HepG2 (cell line): Measurements from ENCODE around the gene SLC25A45. TPM values are rescaled to one million over a fixed set of nuclear protein-coding genes. Genes with fewer than 3 reads are reported as not detected.

Experiments
- ARNT2 ChIP-seq: sonication (generic); formaldehyde crosslinking; IDR thresholded peaks from 2 replicates; pipeline ENCODE4 v1.8.0; 2022; ENCODE audit warnings: mild to moderate bottlenecking, low read depth, missing genetic modification reagents, moderate library complexity
- DPF2 ChIP-seq: sonication (generic); formaldehyde crosslinking; IDR thresholded peaks from 2 replicates; pipeline ENCODE4 v1.4.0; 2020; ENCODE audit warnings: mild to moderate bottlenecking, low read depth, missing genetic modification reagents, borderline replicate concordance
- EHMT2 ChIP-seq: fragments of 200-600 bp; sonication (generic); IDR thresholded peaks from 2 replicates; pipeline ENCODE4 v1.7.0; 2017; ENCODE audit warnings: antibody characterized with exemption, low read depth, low read length, borderline replicate concordance
- ELK4 ChIP-seq: sonication (generic); formaldehyde crosslinking; IDR thresholded peaks from 2 replicates; pipeline ENCODE4 v1.9.0; 2021; ENCODE audit warnings: missing genetic modification reagents, borderline replicate concordance
- HDAC2 ChIP-seq: sonication (generic); formaldehyde crosslinking; IDR thresholded peaks from 2 replicates; pipeline ENCODE4 v1.4.0; 2020; ENCODE audit warnings: missing genetic modification reagents
- HOXD1 ChIP-seq: sonication (generic); formaldehyde crosslinking; IDR thresholded peaks from 2 replicates; pipeline ENCODE4 v1.5.0; 2020; ENCODE audit warnings: missing genetic modification reagents
- NFATC3 ChIP-seq: sonication (generic); formaldehyde crosslinking; IDR thresholded peaks from 2 replicates; pipeline ENCODE4 v1.5.1; 2020; ENCODE audit warnings: mild to moderate bottlenecking, missing genetic modification reagents
- NFKBIZ ChIP-seq: IDR thresholded peaks from 2 replicates; pipeline ENCODE4 v1.6.1; 2018; ENCODE audit warnings: missing genetic modification reagents, missing compliant biosample characterization
- NFYB ChIP-seq: sonication (generic); formaldehyde crosslinking; IDR thresholded peaks from 2 replicates; pipeline ENCODE4 v1.4.0; 2020; ENCODE audit warnings: missing genetic modification reagents
- SAFB2 ChIP-seq: sonication (generic); formaldehyde crosslinking; IDR thresholded peaks from 2 replicates; pipeline ENCODE4 v1.5.1; 2020; ENCODE audit warnings: missing genetic modification reagents, low read depth, mild to moderate bottlenecking, borderline replicate concordance
- SNAPC2 ChIP-seq: sonication (generic); formaldehyde crosslinking; IDR thresholded peaks from 2 replicates; pipeline ENCODE4 v1.8.1; 2022; ENCODE audit warnings: mild to moderate bottlenecking, missing genetic modification reagents
- SOX13 ChIP-seq, 3 experiments: fragments of 450-650 bp in 1 of 3; sonication (generic) in 1 of 3; formaldehyde crosslinking in 1 of 3; IDR thresholded peaks in 2 of 3; conservative IDR thresholded peaks in 1 of 3; 2 replicates each; pipeline versions ENCODE4 v1.5.0 to v1.6.1; 2016 to 2020; ENCODE audit warnings: antibody characterized with exemption in 1 of 3, mild to moderate bottlenecking in 1 of 3, missing compliant biosample characterization in 1 of 3, missing genetic modification reagents in 1 of 3, moderate library complexity in 1 of 3
- SRY ChIP-seq: sonication (generic); formaldehyde crosslinking; IDR thresholded peaks from 2 replicates; pipeline ENCODE4 v1.8.0; 2022; ENCODE audit warnings: mild to moderate bottlenecking, missing genetic modification reagents
- ZNF343 ChIP-seq: sonication (generic); formaldehyde crosslinking; IDR thresholded peaks from 2 replicates; pipeline ENCODE4 v1.4.0; 2020; ENCODE audit warnings: mild to moderate bottlenecking, missing genetic modification reagents
- ZNF501 ChIP-seq: sonication (generic); formaldehyde crosslinking; IDR thresholded peaks from 2 replicates; pipeline ENCODE4 v1.5.1; 2020; ENCODE audit warnings: mild to moderate bottlenecking, moderate library complexity, missing genetic modification reagents
- ZNF563 ChIP-seq: sonication (generic); formaldehyde crosslinking; IDR thresholded peaks from 2 replicates; pipeline ENCODE4 v1.8.0; 2022; ENCODE audit warnings: mild to moderate bottlenecking, moderate library complexity, missing genetic modification reagents
- ZNF75D ChIP-seq: sonication (generic); formaldehyde crosslinking; IDR thresholded peaks from 2 replicates; pipeline ENCODE4 v1.8.1; 2023; ENCODE audit warnings: missing genetic modification reagents, mild to moderate bottlenecking, borderline replicate concordance
- polyA plus RNA-seq, 8 experiments: library from polyadenylated mRNA; depleted of rRNA in 3 of 8; stranded (reverse) in 7 of 8; unstranded in 1 of 8; fragments of >200 nt; fragmentation: Illumina TruSeq in 4 of 8; extraction: Trizol in 4 of 8; gene quantifications; 2 replicates each; pipeline versions ENCODE4 v1.2.1 to v1.2.3, GENCODE V29; 2011 to 2016; ENCODE audit warnings: low read depth in 4 of 8, missing spikeins in 1 of 8, mixed read lengths in 1 of 8; ENCODE audit not compliant: insufficient read depth in 1 of 8
- total RNA-seq, 5 experiments: library from RNA; depleted of rRNA; stranded (reverse); fragments of >200 nt; fragmentation: Illumina TruSeq; extraction: Trizol; gene quantifications; 2 replicates each; pipeline ENCODE4 v1.2.3, GENCODE V29; 2016; ENCODE audit warnings: low read depth in 1 of 5
- TF ChIP-seq, protein P1 (sequence below): IDR thresholded peaks from 2 replicates; pipeline ENCODE4 v1.6.1; 2016
- TF ChIP-seq, protein P2 (sequence below): sonication (generic); formaldehyde crosslinking; IDR thresholded peaks from 2 replicates; pipeline ENCODE4 v1.8.0; 2022; ENCODE audit warnings: missing genetic modification reagents, low read depth, mild to moderate bottlenecking, borderline replicate concordance
- TF ChIP-seq, protein P3 (sequence below): sonication (generic); formaldehyde crosslinking; IDR thresholded peaks from 2 replicates; pipeline ENCODE4 v1.5.1; 2020; ENCODE audit warnings: mild to moderate bottlenecking, missing genetic modification reagents, moderate library complexity
- TF ChIP-seq, protein P4 (sequence below): sonication (generic); formaldehyde crosslinking; IDR thresholded peaks from 2 replicates; pipeline ENCODE4 v1.5.1; 2020; ENCODE audit warnings: missing genetic modification reagents, mild to moderate bottlenecking, borderline replicate concordance
- TF ChIP-seq, protein P5 (sequence below): sonication (generic); IDR thresholded peaks from 2 replicates; pipeline ENCODE4 v1.6.1; 2016; ENCODE audit warnings: low read depth, borderline replicate concordance

The SLC25A45 gene
- total and polyA plus RNA-seq, 2 of the 13 experiments (the other 11 are each of a cell fraction or from before 2014, with no cell fraction given), result 1.2 to 3.4 TPM

GRCh38 chr11:65382033-65382803, at the start of gene SLC25A45 (continued):
- TF ChIP-seq NFKBIZ (peak; percentile 91; the same call in 1 of the 2 replicates), ZNF563 (CRISPR knock-in tag) (peak; percentile 82), ARNT2 (CRISPR knock-in tag) (peak; percentile 96), SAFB2 (peak; percentile 79; the same call in 1 of the 2 replicates), DPF2 (CRISPR knock-in tag) (peak; percentile 83), NFYB (CRISPR knock-in tag) (no peak), NFATC3 (CRISPR knock-in tag) (0 out of 2 replicates have a peak, but pooled peaks have one; percentile 79), ZNF343 (peak; percentile 91), SNAPC2 (no peak; the same call in 1 of the 2 replicates), HDAC2 (CRISPR knock-in tag) (peak; percentile 89), SOX13 (IDR thresholded peaks at IDR 0.05) (peak; percentile 21; the same call in 1 of the 2 replicates), SOX13 (CRISPR knock-in tag; conservative IDR thresholded peaks at IDR 0.05 in 1 of 2, IDR thresholded peaks at IDR 0.05 in 1 of 2) (peak in 1 of 2 experiments; percentile 85; a peak in 2 of 4 replicates), ZNF501 (CRISPR knock-in tag) (peak; percentile 83), EHMT2 (no peak), ZNF75D (CRISPR knock-in tag) (no peak), SRY (CRISPR knock-in tag) (peak; percentile 64), HOXD1 (CRISPR knock-in tag) (no peak), ELK4 (CRISPR knock-in tag) (no peak)
- TF ChIP-seq, protein P1, sequence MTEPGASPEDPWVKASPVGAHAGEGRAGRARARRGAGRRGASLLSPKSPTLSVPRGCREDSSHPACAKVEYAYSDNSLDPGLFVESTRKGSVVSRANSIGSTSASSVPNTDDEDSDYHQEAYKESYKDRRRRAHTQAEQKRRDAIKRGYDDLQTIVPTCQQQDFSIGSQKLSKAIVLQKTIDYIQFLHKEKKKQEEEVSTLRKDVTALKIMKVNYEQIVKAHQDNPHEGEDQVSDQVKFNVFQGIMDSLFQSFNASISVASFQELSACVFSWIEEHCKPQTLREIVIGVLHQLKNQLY, result peak; percentile 80
- TF ChIP-seq, protein P2, sequence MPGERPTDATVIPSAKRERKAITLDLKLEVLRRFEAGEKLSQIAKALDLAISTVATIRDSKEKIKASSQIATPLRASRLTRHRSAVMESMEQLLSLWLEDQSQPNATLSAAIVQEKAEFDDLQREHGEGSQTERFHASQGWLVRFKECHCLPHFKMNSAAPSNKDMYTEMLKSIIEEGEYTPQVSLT, result no peak; the same call in 1 of the 2 replicates
- TF ChIP-seq, protein P3, sequence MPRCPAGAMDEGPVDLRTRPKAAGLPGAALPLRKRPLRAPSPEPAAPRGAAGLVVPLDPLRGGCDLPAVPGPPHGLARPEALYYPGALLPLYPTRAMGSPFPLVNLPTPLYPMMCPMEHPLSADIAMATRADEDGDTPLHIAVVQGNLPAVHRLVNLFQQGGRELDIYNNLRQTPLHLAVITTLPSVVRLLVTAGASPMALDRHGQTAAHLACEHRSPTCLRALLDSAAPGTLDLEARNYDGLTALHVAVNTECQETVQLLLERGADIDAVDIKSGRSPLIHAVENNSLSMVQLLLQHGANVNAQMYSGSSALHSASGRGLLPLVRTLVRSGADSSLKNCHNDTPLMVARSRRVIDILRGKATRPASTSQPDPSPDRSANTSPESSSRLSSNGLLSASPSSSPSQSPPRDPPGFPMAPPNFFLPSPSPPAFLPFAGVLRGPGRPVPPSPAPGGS (CRISPR knock-in tag), result peak; percentile 66
- TF ChIP-seq, protein P4, sequence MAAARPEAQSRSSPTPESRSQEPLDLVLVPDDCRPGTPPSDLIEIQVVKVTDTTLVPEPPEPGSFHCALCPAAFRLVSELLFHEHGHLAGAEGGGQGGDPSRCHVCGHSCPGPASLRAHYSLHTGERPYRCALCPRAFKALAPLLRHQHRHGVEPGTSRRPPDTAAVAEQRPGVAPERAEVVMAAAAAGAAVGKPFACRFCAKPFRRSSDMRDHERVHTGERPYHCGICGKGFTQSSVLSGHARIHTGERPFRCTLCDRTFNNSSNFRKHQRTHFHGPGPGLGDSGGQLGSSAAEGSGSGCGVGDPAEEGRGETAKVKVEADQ, result no peak; the same call in 1 of the 2 replicates
- TF ChIP-seq, protein P5, sequence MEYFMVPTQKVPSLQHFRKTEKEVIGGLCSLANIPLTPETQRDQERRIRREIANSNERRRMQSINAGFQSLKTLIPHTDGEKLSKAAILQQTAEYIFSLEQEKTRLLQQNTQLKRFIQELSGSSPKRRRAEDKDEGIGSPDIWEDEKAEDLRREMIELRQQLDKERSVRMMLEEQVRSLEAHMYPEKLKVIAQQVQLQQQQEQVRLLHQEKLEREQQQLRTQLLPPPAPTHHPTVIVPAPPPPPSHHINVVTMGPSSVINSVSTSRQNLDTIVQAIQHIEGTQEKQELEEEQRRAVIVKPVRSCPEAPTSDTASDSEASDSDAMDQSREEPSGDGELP, result peak; percentile 84
